IMR-90 (cell line): ENCODE data around the gene JPT1. TPM values are rescaled to one million over a fixed set of nuclear protein-coding genes. Genes with fewer than 3 reads are reported as not detected.

Experiments
- ATAC-seq: fragments of 200-7000 bp; cut with Tn5 transposase; 2 replicates; pipeline ENCODE4 v1.9.1; 2020; ENCODE audit warnings: low read depth, mild to moderate bottlenecking, moderate library complexity
- BruUV-seq: library from RNA; stranded (reverse); fragments of 400-500 nt; replicated peaks from 2 replicates; lab custom pipeline; 2021; lab: Mats Ljungman, UMichigan
- CTCF ChIA-PET: fragments of 300-600 bp; formaldehyde crosslinking; extraction: SDS; loops from one replicate; lab custom pipeline; 2021; ENCODE audit warnings: antibody characterized with exemption; lab: Yijun Ruan, JAX
- POLR2A ChIA-PET: fragments of 300-600 bp; sonication (Branson Sonifier 250); formaldehyde crosslinking; loops from one replicate; lab custom pipeline; 2022; ENCODE audit warnings: antibody characterized with exemption; ENCODE audit not compliant: unreplicated experiment; lab: Charles Lee
- DNase-seq: peaks from one replicate; pipeline ENCODE4 v3.0.0; 2013
- H2AFZ ChIP-seq: replicated peaks from 2 replicates; pipeline ENCODE3; 2013; ENCODE audit warnings: low read length, mild to moderate bottlenecking; ENCODE audit not compliant: poor library complexity
- H2AK5ac ChIP-seq: 2 replicates; pipeline ENCODE4 v1.6.1; 2013; ENCODE audit warnings: low read depth, low read length, inconsistent platforms
- H2AK9ac ChIP-seq: replicated peaks from 2 replicates; pipeline ENCODE3; 2013; ENCODE audit warnings: mild to moderate bottlenecking, low read depth, low read length, moderate library complexity; ENCODE audit not compliant: poor library complexity
- H2BK120ac ChIP-seq: 2 replicates; pipeline ENCODE4 v1.6.1; 2013; ENCODE audit warnings: low read depth, low read length, inconsistent platforms
- H2BK15ac ChIP-seq: 3 replicates; pipeline ENCODE4 v1.6.1; 2013; ENCODE audit warnings: low read depth, low read length, inconsistent platforms
- H2BK20ac ChIP-seq: 2 replicates; pipeline ENCODE4 v1.6.1; 2013; ENCODE audit warnings: low read depth, mild to moderate bottlenecking, inconsistent platforms, low read length, moderate library complexity
- H2BK5ac ChIP-seq: 2 replicates; pipeline ENCODE4 v1.6.1; 2013; ENCODE audit warnings: mild to moderate bottlenecking, low read depth, low read length, inconsistent platforms; ENCODE audit not compliant: poor library complexity, severe bottlenecking
- H3K14ac ChIP-seq: replicated peaks from 2 replicates; pipeline ENCODE4 v1.6.1; 2013; ENCODE audit warnings: low read depth, low read length, inconsistent platforms
- H3K18ac ChIP-seq: 2 replicates; pipeline ENCODE4 v1.6.1; 2013; ENCODE audit warnings: low read depth, low read length, control low read depth
- H3K23ac ChIP-seq: 2 replicates; pipeline ENCODE4 v1.6.1; 2013; ENCODE audit warnings: low read depth, low read length, inconsistent platforms
- H3K27ac ChIP-seq: 2 replicates; pipeline ENCODE4 v1.5.1; 2013; ENCODE audit warnings: mild to moderate bottlenecking, control low read depth, low read length; ENCODE audit not compliant: insufficient read depth
- H3K27me3 ChIP-seq: 2 replicates; pipeline ENCODE4 v1.6.1; 2013; ENCODE audit warnings: low read length; ENCODE audit not compliant: control insufficient read depth, insufficient read depth
- H3K36me3 ChIP-seq: 2 replicates; pipeline ENCODE4 v1.6.1; 2013; ENCODE audit warnings: low read length, mixed read lengths; ENCODE audit not compliant: control insufficient read depth, insufficient read depth
- H3K4ac ChIP-seq: 2 replicates; pipeline ENCODE4 v1.6.1; 2013; ENCODE audit warnings: low read depth, low read length, inconsistent platforms
- H3K4me1 ChIP-seq: 2 replicates; pipeline ENCODE4 v1.6.1; 2013; ENCODE audit warnings: low read length, mixed read lengths; ENCODE audit not compliant: control insufficient read depth, insufficient read depth
- H3K4me2 ChIP-seq: 2 replicates; pipeline ENCODE4 v1.6.1; 2013; ENCODE audit warnings: low read depth, mild to moderate bottlenecking, control low read depth, low read length, moderate library complexity
- H3K4me3 ChIP-seq: 2 replicates; pipeline ENCODE4 v1.5.1; 2013; ENCODE audit warnings: low read depth, mild to moderate bottlenecking, control low read depth, low read length, moderate library complexity; ENCODE audit not compliant: insufficient read depth
- H3K56ac ChIP-seq: 2 replicates; pipeline ENCODE4 v1.6.1; 2013; ENCODE audit warnings: low read length, inconsistent platforms; ENCODE audit not compliant: insufficient read depth; ENCODE audit errors: extremely low read depth
- H3K79me1 ChIP-seq, 2 experiments: 2 replicates each; pipeline ENCODE4 v1.6.1; 2013; ENCODE audit warnings: low read length in 2 of 2, inconsistent platforms in 1 of 2, low read depth in 1 of 2
- H3K9ac ChIP-seq: 2 replicates; pipeline ENCODE4 v1.6.1; 2013; ENCODE audit warnings: low read depth, low read length, control low read depth
- H3K9me1 ChIP-seq: 2 replicates; pipeline ENCODE4 v1.6.1; 2013; ENCODE audit warnings: low read length, inconsistent platforms; ENCODE audit not compliant: insufficient read depth
- H3K9me3 ChIP-seq: 2 replicates; pipeline ENCODE4 v1.6.1; 2013; ENCODE audit warnings: low read length; ENCODE audit not compliant: control insufficient read depth, insufficient read depth
- H4K20me1 ChIP-seq: 2 replicates; pipeline ENCODE4 v1.6.1; 2013; ENCODE audit warnings: low read length, inconsistent platforms; ENCODE audit not compliant: insufficient read depth
- H4K5ac ChIP-seq: 2 replicates; pipeline ENCODE4 v1.6.1; 2013; ENCODE audit warnings: mild to moderate bottlenecking, low read depth, low read length, control low read depth
- H4K8ac ChIP-seq, 2 experiments: 2 replicates each; pipeline ENCODE4 v1.6.1; 2013; ENCODE audit warnings: low read depth in 2 of 2, low read length in 2 of 2, control low read depth in 1 of 2, inconsistent platforms in 1 of 2
- H4K91ac ChIP-seq: 2 replicates; pipeline ENCODE4 v1.6.1; 2013; ENCODE audit warnings: low read depth, low read length, inconsistent platforms; ENCODE audit not compliant: insufficient read depth
- CHD1 ChIP-seq: IDR thresholded peaks from 2 replicates; pipeline ENCODE4 v1.6.1; 2012; ENCODE audit warnings: low read depth, low read length, improper control_type of control experiment
- MAZ ChIP-seq: IDR thresholded peaks from 2 replicates; pipeline ENCODE4 v1.6.1; 2012; ENCODE audit warnings: low read depth, mild to moderate bottlenecking, low read length, improper control_type of control experiment, moderate library complexity, borderline replicate concordance
- SMC3 ChIP-seq: fragments of 150-350 bp; IDR thresholded peaks from 2 replicates; pipeline ENCODE4 v1.6.1; 2016; ENCODE audit warnings: low read depth, mild to moderate bottlenecking, antibody characterized with exemption, low read length, moderate library complexity
- WGBS, 2 experiments: methylation state at CpG; one replicate each; pipeline versions ENCODE4 v1.1.5 to v1.1.7; 2013; ENCODE audit warnings: missing lambda C conversion rate in 2 of 2; ENCODE audit not compliant: insufficient read length in 1 of 2; ENCODE audit errors: extremely low coverage in 2 of 2; 5-methylcytosine and 5-hydroxymethylcytosine counted together
- dilution Hi-C: fragments of 300-500 bp; cut with HindIII; formaldehyde crosslinking; loops from one replicate; pipeline ENCODE4 v1.14.3; 2018; ENCODE audit warnings: low sequenced_read_pairs; ENCODE audit not compliant: unreplicated experiment
- in situ Hi-C: fragments of 300-500 bp; cut with MboI; formaldehyde crosslinking; loops from 3 replicates; pipeline ENCODE4 v1.14.3; 2019; ENCODE audit warnings: low sequenced_read_pairs, inconsistent platforms, mixed read lengths
- intact Hi-C: fragments of 100-400 bp; cut with micrococcal nuclease; formaldehyde crosslinking; loops from 2 replicates; pipeline ENCODE4 v1.10.0; 2022
- polyA plus RNA-seq, 3 experiments: library from polyadenylated mRNA; depleted of rRNA; stranded (reverse); fragments of >200 nt; gene quantifications; 2 replicates each; pipeline ENCODE4 v1.2.3, GENCODE V29; 2012; ENCODE audit warnings: low replicate concordance in 1 of 3
- total RNA-seq: library from RNA; depleted of rRNA; stranded (reverse); fragments of >200 nt; gene quantifications from 2 replicates; pipeline ENCODE4 v1.2.3, GENCODE V29; 2012

JPT1 gene
- total and polyA plus RNA-seq, 2 of the 4 experiments (the other 2 are of a cell fraction) = 118 to 272 TPM

GRCh38 chr17:75088465-75089417, 65.6 kb downstream of the JPT1 start:
- Histone ChIP-seq H3K36me3 (no peaks in the 10 kb centered on the region), H3K9me1 (peaks cover 22% of the 10 kb centered on the region), H3K4me3 (peak overlapping the region; percentile 37), H4K5ac (peak overlapping the region; percentile 68; the same call in 1 of the 2 replicates), H2AFZ (peak overlapping the region; percentile 99), H3K4me2 (peak overlapping the region; percentile 34; the same call in 1 of the 2 replicates), H3K27me3 (no peaks in the 10 kb centered on the region), H2AK9ac (peak overlapping the region; percentile 98), H3K18ac (no peak overlapping the region), H2AK5ac (peak overlapping the region; percentile 93), H3K79me1 (peaks cover 0 to 34% of the 10 kb centered on the region in 2 experiments; a peak in 3 of 4 replicates), H2BK5ac (no peak overlapping the region), H3K23ac (peak overlapping the region; percentile 87), H2BK20ac (no peak overlapping the region; the same call in 1 of the 2 replicates), H3K9ac (peak overlapping the region; percentile 73; the same call in 1 of the 2 replicates), H3K56ac (no peak overlapping the region; the same call in 1 of the 2 replicates), H3K9me3 (no peaks in the 10 kb centered on the region), H4K91ac (peak overlapping the region; percentile 77), H3K4me1 (peaks cover 27% of the 10 kb centered on the region), H4K8ac (peak overlapping the region; percentile 93 to 94), H4K20me1 (no peaks in the 10 kb centered on the region; the same call in 1 of the 2 replicates), H3K27ac (peak overlapping the region; percentile 58), H3K4ac (peak overlapping the region; percentile 72), H2BK120ac (peak overlapping the region; percentile 90; the same call in 1 of the 2 replicates), H3K14ac (peak overlapping the region; percentile 95), H2BK15ac (no peak overlapping the region)
- BruUV-seq = no TSS peak
- CTCF ChIA-PET = interaction anchor here (0.6 to 1.2 kb wide), 2 partner anchors 16 to 83 kb away, joined by 3 to 5 read pairs; no protein-coding TSS in a partner anchor
- DNase-seq = no peak
- TF ChIP-seq CHD1 (no peak), SMC3 (no peak), MAZ (no peak)
- in situ Hi-C loops = no loop called here
- 90% methylated on average over 2 of the region's 11 CpGs; no CpG with 5 or more reads in 1 of the 2 experiments for WGBS, 2 experiments
- dilution Hi-C loops = no loop called here
- peak; percentile 12; the same call in 1 of the 2 replicates for ATAC-seq
- POLR2A ChIA-PET = no interaction called here
- intact Hi-C loops = no loop called here
